Stomach smooth muscle (tissue), 2 donors: ENCODE data around the gene HAGH.
A peak's percentile ranks its signal among the peaks of the same experiment; 100 is the strongest.

Source experiments
- H3K27ac ChIP-seq: one replicate; pipeline ENCODE4 v1.7.0; 2013; ENCODE audit warnings: mild to moderate bottlenecking, low read length, inconsistent platforms
- H3K27me3 ChIP-seq, 2 donors: one replicate each; pipeline ENCODE4 v1.7.0; 2013; ENCODE audit warnings: low read length in 2 of 2; ENCODE audit not compliant: insufficient read depth in 2 of 2, control insufficient read depth in 1 of 2
- H3K36me3 ChIP-seq, 2 donors: one replicate each; pipeline ENCODE4 v1.7.0; 2013; ENCODE audit warnings: low read length in 2 of 2; ENCODE audit not compliant: control insufficient read depth in 2 of 2, insufficient read depth in 2 of 2
- H3K4me1 ChIP-seq: one replicate; pipeline ENCODE4 v1.7.0; 2013; ENCODE audit warnings: low read length; ENCODE audit not compliant: control insufficient read depth, insufficient read depth
- H3K4me3 ChIP-seq, 2 donors: one replicate each; pipeline ENCODE4 v1.7.0; 2013; ENCODE audit warnings: low read length in 2 of 2
- H3K9ac ChIP-seq, 2 donors: one replicate each; pipeline ENCODE4 v1.7.0; 2013; ENCODE audit warnings: low read length in 2 of 2, mild to moderate bottlenecking in 1 of 2
- H3K9me3 ChIP-seq, 2 donors: one replicate each; pipeline ENCODE4 v1.7.0; 2013; ENCODE audit warnings: low read length in 2 of 2; ENCODE audit not compliant: control insufficient read depth in 2 of 2
- donor health status: healthy.
- donor health status: Pancreatic carcinoma.

HAGH gene

DNA sequence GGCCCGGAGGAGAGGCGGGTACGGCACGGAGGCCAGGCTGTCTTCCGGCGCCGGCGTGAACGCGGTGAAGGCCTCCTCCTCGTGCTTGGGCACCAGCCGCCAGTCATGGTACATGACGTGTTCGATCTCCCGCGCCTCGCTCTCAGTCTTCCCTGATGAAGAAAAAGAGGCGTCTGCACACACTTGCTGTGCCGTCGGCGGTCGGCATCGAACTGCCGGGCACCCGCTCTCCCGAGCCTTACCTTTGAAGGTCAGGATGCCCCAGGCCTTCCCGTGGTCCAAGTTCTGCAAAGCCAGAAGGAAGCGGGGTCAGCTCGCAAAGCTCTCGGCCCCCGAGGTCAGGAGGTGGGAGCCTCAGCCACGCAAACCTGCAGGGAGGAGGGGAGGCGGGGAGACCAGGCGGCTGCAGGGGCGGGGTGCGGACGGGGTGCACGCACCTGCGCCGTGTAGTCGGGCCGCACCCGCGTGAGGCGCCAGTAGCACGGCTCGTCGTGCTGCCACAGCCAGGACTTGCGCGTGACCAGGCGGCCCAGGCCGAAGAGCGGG, 54.2 kb downstream of the HAGH start, which contains the start of gene EME2:
Gene EME2, plus strand, starts transcription at position 449 of the 546 bp plus-strand sequence. CDS start 418 bp downstream, outside the sequence.
- Histone ChIP-seq H3K36me3 (peaks cover 3 to 12% of the 10 kb centered on the region in 2 donors), H3K4me1 (peaks cover 45% of the 10 kb centered on the region), H3K4me3 (peak within 1 kb of the TSS; percentile 63 to 90), H3K9me3 (no peaks in the 10 kb centered on the region), H3K27ac (peak within 1 kb of the TSS; percentile 73), H3K27me3 (no peaks in the 10 kb centered on the region), H3K9ac (peak within 1 kb of the TSS; percentile 74 to 78)

DNA sequence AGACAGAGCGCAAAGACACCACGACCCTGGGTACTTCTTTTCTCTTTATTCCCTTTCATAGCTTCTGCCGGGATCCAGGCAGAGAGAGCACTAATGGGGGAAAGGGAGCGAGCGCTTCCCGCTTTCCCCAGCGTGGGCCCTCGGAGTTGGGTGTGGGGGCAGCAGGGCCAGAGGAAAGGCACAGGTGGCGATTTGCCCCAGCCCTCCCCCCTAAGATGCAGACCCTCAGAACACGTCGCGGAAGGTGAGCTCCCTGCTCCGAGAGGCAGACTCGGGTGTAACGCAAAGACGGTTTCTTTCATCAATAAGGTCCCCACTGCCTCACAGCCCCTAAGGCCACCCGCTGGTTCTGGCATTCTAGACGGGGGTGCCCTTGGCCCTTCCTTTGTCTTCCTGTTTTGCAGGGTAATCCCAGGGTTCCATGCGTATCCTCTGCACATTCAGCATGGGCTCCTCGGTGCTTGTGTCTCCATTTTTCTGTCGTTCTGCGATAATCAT, 54.7 kb downstream of the HAGH start:
- Histone ChIP-seq H3K9ac (peak overlapping the region; percentile 29 to 78), H3K9me3 (no peaks in the 10 kb centered on the region), H3K36me3 (peaks cover 4 to 12% of the 10 kb centered on the region in 2 donors), H3K27ac (peak overlapping the region; percentile 73), H3K27me3 (no peaks in the 10 kb centered on the region), H3K4me3 (peak overlapping the region; percentile 63 to 90), H3K4me1 (peaks cover 45% of the 10 kb centered on the region)

DNA sequence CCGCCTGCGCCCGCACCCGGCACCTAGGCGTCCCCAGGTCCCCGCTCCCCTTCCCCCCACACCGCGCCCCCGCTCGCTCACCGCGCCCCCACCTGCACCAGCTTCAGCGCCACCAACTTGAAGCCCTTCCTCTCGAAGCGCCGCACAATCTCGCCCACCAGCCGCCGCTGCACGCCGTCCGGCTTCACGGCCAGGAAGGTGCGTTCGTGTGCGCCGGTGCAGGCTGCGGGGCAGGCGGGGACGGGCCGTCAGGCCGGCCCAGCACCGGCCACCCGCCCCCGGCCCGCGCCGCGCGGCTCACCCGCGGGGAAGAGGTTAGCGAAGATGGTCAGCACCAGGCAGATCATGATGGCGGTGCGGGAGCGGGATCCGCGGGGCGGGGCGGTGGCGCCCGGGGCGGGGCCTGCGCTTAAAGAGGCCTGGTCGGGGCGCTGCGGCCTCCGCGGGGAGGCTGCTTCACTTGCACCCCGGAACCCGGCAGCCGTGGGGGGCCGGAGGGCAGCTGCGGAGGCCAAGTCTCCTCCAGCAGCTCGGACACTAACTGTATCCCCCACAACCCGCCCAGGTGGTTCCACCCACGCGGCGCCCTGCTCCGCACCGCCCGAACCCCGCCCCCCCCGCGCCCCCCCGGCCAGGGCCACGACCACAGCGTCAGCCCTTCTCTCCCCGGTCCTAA, 55.3 kb downstream of the HAGH start, which contains the start of gene NME3:
Gene NME3, minus strand, starts transcription at position 356 of the 676 bp plus-strand sequence. Its CDS starts 9 bp downstream, at position 347.
- peaks cover 4 to 12% of the 10 kb centered on the region in 2 donors for H3K36me3 ChIP-seq

DNA sequence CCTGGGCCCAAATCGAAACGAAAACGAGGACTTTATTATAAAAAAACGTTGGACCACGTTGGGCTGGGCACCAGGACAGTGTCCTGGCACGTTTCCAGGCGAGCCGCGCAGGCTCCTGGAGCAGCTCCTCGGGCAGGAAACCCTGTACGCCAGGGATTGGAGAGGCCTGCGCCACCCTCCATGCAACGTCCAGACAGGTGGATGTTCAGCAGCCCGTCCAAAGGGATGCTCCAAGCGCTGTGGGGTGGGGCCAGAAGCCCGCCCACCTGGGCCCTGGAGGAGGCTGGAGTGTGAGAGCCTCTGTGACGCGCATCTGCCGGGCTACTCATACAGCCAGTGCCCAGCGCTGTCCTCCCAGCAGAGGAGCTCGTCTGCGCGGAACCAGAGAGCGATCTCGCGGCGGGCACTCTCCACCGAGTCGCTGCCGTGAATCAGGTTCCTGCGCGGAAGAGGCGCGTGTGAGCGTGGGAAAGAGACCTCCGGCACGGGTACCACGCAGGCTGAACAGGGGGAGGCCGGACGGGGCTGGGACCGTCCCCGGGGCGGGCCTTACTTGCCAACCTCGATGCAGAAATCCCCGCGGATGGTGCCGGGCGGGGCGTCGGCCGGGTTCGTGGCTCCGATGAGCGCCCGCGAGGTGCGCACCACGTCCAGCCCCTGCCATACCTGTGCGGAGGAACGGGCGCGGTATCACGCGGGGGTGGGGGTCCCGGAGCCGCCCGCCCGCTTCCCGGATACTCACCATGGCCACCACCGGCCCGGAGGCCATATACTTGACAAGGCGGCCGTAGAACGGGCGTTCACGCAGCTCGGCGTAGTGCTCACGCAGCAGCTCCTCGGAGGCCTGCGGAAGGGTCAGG, 56.1 kb downstream of the HAGH start:
- peaks cover 45% of the 10 kb centered on the region for H3K4me1 ChIP-seq
- peaks cover 4 to 16% of the 10 kb centered on the region in 2 donors for H3K36me3 ChIP-seq
- peak overlapping the region; percentile 63 to 90 for H3K4me3 ChIP-seq
- H3K27ac ChIP-seq = peak overlapping the region; percentile 73
- H3K9me3 ChIP-seq = no peaks in the 10 kb centered on the region
- peak overlapping the region; percentile 51 to 57 for H3K9ac ChIP-seq
- H3K27me3 ChIP-seq = no peaks in the 10 kb centered on the region

More for the DNA sequence above, 55.3 kb downstream of the HAGH start, which contains the start of gene NME3:
- Histone ChIP-seq H3K4me1 (peaks cover 45% of the 10 kb centered on the region), H3K4me3 (peak within 1 kb of the TSS; percentile 63 to 90), H3K9ac (peak within 1 kb of the TSS; percentile 51 to 78), H3K27me3 (no peaks in the 10 kb centered on the region), H3K9me3 (no peaks in the 10 kb centered on the region), H3K27ac (peak within 1 kb of the TSS; percentile 73)

DNA sequence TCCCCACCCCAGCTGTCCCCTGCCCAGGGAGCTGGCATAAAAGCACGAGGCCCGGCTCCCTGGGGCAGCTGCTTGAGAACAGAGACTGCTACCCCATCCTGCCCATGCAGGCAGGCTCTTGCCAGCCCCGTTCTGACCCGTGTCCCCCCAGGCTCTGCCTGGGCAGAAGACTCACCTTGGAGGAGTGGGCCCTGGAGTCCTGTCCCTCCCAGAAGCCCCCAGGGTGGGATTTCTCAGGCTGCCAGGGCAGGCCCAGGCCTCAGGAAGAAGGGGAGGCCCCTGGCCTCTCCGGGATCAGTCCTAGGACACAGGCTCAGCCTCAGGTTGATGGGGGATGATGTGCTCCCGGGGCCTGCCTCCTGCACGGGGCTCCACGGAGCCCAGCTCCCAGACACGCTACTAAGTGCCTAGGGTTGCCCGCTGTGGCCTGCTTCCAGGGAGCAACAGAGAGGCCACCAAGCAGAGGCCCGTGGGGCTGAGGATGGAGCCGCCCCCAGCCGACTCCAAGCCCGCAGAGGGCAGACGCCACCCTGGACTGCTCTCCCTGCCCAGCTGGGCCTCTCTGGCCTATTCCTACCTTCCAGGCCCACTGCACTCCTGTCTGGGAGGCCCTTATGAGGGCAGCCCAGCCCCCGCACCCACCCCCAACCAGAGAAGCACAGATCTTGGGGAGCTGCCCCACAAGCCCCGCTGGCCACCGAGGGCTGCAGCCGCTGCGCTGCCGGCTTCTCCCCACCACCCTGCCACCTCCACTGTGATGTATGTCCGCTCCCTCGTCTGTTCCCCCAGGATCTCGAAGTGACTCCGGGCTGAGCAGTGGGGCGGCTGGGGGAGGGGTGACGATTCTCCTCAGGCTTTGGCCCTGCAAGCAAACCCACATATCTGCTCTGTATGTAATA, 57.0 kb downstream of the HAGH start:
- no peaks in the 10 kb centered on the region for H3K27me3 ChIP-seq
- H3K4me1 ChIP-seq = peaks cover 39% of the 10 kb centered on the region
- H3K9ac ChIP-seq = no peak overlapping the region
- H3K9me3 ChIP-seq = no peaks in the 10 kb centered on the region
- peak overlapping the region; percentile 73 for H3K27ac ChIP-seq
- H3K36me3 ChIP-seq = peaks cover 9 to 23% of the 10 kb centered on the region in 2 donors
- peak overlapping the region; percentile 63 to 90 for H3K4me3 ChIP-seq

DNA sequence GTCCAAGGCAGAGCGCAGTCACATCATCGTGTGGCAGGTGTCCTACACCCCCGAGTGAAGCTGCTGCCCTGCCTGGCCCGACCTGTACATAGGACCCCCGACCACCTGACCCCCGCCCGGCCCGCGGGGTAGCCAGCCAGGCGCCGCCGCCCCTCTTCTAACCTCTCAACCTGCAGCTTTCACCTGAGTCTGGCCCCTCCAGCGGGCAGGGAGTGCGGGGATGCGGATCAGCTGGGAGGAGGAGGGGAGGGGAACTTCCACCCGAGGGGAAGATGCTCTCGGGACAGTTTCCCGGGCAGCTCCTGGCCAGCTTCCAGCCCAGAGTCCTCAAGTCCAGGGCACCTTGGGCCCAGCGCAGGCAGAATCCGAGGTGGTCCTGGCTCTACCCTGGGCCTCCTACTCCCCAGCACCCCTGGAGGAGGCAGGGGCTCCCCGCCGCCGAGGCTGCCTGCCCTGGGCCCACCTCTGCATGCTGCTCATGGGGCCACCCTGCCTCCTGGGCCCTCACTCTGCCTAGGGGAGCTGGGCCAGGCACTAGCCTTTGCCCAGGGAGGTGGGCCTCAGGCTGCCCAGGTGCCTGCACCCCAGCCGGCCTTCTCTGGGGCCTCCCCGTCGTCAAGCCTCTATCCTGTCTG, 57.7 kb downstream of the HAGH start:
- H3K36me3 ChIP-seq = peaks cover 9 to 25% of the 10 kb centered on the region in 2 donors
- H3K27ac ChIP-seq = no peak overlapping the region

DNA sequence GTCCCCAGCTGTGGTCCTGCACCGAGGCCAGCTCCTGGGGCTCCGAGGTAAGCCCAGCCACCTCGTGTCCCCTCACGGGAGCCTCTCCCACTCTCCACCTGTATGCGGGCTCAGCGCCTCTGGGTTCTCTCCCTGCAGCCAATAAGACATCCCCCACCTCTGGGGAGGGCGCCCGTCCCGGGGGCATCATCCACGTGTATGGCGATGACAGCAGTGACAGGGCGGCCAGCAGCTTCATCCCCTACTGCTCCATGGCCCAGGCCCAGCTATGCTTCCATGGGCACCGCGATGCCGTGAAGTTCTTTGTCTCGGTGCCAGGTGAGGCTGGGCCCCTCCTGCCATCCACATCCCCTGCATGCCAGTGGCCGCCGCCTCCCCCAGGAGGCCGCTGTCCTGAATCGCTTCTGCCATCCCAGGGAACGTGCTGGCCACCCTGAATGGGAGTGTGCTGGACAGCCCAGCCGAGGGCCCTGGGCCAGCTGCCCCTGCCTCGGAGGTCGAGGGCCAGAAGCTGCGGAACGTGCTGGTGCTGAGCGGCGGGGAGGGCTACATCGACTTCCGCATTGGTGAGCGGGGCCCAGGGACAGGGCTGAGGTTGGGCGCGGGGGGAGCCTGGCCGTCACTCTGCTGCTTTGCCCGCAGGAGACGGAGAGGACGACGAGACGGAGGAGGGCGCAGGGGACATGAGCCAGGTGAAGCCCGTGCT, 58.4 kb downstream of the HAGH start:
- Histone ChIP-seq H3K4me1 (peaks cover 27% of the 10 kb centered on the region), H3K9ac (no peak overlapping the region), H3K27ac (no peak overlapping the region), H3K36me3 (peaks cover 9 to 25% of the 10 kb centered on the region in 2 donors), H3K4me3 (no peak overlapping the region), H3K9me3 (no peaks in the 10 kb centered on the region), H3K27me3 (no peaks in the 10 kb centered on the region)

More for the DNA sequence above, 57.7 kb downstream of the HAGH start:
- H3K4me3 ChIP-seq = no peak overlapping the region
- no peak overlapping the region for H3K9ac ChIP-seq
- no peaks in the 10 kb centered on the region for H3K27me3 ChIP-seq
- peaks cover 32% of the 10 kb centered on the region for H3K4me1 ChIP-seq
- H3K9me3 ChIP-seq = no peaks in the 10 kb centered on the region

DNA sequence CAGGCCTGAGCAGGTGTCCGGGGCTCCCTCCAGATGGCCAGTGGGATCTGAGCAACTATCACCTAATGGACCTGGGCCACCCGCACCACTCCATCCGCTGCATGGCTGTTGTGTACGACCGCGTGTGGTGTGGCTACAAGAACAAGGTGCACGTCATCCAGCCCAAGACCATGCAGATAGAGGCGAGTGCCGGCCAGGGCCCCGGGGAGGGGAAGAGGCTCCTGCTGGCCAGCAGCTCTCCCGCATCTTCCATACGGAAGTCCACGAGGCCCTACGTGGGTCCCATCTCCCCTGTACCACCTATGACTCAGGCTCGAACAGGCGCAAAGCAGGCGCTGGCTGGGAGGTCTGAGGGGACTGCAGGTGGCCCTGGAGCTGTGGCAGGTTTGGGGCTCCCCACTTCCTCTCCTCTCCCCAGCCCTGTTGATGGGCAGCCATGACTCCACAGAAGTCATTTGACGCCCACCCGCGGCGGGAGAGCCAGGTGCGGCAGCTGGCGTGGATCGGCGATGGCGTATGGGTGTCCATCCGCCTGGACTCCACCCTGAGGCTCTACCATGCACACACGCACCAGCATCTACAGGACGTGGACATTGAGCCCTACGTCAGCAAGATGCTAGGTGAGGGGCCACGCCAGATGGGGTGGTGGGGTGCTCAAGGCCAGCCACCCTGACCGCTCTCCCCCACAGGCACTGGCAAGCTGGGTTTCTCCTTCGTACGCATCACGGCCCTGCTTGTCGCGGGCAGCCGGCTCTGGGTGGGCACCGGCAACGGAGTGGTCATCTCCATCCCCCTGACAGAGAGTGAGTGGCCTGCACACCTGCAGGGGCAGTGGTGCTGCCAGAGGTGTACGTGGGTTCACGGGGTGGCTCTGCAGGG, 59.3 kb downstream of the HAGH start:
- H3K27ac ChIP-seq = no peak overlapping the region
- H3K36me3 ChIP-seq = peaks cover 9 to 28% of the 10 kb centered on the region in 2 donors

More for the DNA sequence above, 59.3 kb downstream of the HAGH start:
- no peak overlapping the region for H3K4me3 ChIP-seq
- H3K27me3 ChIP-seq = no peaks in the 10 kb centered on the region
- peaks cover 24% of the 10 kb centered on the region for H3K4me1 ChIP-seq
- no peaks in the 10 kb centered on the region for H3K9me3 ChIP-seq
- no peak overlapping the region for H3K9ac ChIP-seq
